Breast epithelium (tissue), 4 donors: ENCODE measurements around the gene RGP1. TPM values are rescaled to one million over a fixed set of nuclear protein-coding genes. Genes with fewer than 3 reads are reported as not detected.

ENCODE experiments used
- DNase-seq, 2 donors: peaks; one replicate each; pipeline ENCODE4 v3.0.0-alpha.2; 2019; ENCODE audit warnings: low spot score in 2 of 2
- H3K27ac ChIP-seq, 2 donors: fragments of 200-600 bp; sonication (generic) in 1 of 2; one replicate each; pipeline ENCODE4 v1.5.1; 2016 to 2019; ENCODE audit warnings: mild to moderate bottlenecking in 1 of 2
- H3K27me3 ChIP-seq, 2 donors: fragments of 200-600 bp; sonication (generic) in 1 of 2; one replicate each; pipeline versions ENCODE4 v1.5.1 to v1.6.0; 2017 to 2019; ENCODE audit warnings: control low read depth in 1 of 2, mild to moderate bottlenecking in 1 of 2
- H3K36me3 ChIP-seq: fragments of 200-600 bp; one replicate; pipeline ENCODE4 v1.5.1; 2019
- H3K4me1 ChIP-seq, 2 donors: fragments of 200-600 bp; sonication (generic); one replicate each; pipeline ENCODE4 v1.5.1; 2016 to 2019; ENCODE audit warnings: control low read depth in 1 of 2
- H3K4me3 ChIP-seq, 3 donors: fragments of 200-600 bp; sonication (generic); 1 replicate in 2 of 3; 2 replicates in 1 of 3; pipeline ENCODE4 v1.5.1; 2016 to 2019; ENCODE audit warnings: mild to moderate bottlenecking in 3 of 3, moderate library complexity in 2 of 3
- H3K9me3 ChIP-seq, 2 donors: fragments of 200-600 bp; sonication (generic) in 1 of 2; one replicate each; pipeline ENCODE4 v1.5.1; 2016 to 2019; ENCODE audit warnings: control low read depth in 1 of 2
- POLR2A ChIP-seq: fragments of 450-650 bp; IDR thresholded peaks from one replicate; pipeline ENCODE4 v1.6.1; 2016; ENCODE audit warnings: antibody characterized with exemption, mild to moderate bottlenecking, moderate library complexity
- POLR2AphosphoS5 ChIP-seq, 3 donors: sonication (generic); formaldehyde crosslinking; IDR thresholded peaks; one replicate each; pipeline ENCODE4 v1.6.1; 2017; ENCODE audit warnings: antibody characterized with exemption in 3 of 3
- intact Hi-C: fragments of 100-400 bp; cut with DNase I; formaldehyde crosslinking; loops from one replicate; pipeline ENCODE4 v1.15.1; 2023; ENCODE audit warnings: low total_unique reads
- total RNA-seq, 3 donors: library from RNA; depleted of rRNA; stranded (reverse); fragments of >200 nt; gene quantifications; one replicate each; pipeline ENCODE4 v1.1.0, GENCODE V29; 2016
- TF ChIP-seq, protein P1 (sequence below), 3 donors: fragments of 450-650 bp; IDR thresholded peaks; one replicate each; pipeline ENCODE4 v1.5.1; 2016 to 2017; ENCODE audit warnings: antibody characterized with exemption in 3 of 3, mild to moderate bottlenecking in 3 of 3, moderate library complexity in 3 of 3

The RGP1 gene
- total RNA-seq, 3 donors from 2014 or later, result 16.7 to 20.1 (median 17.4) TPM

DNA sequence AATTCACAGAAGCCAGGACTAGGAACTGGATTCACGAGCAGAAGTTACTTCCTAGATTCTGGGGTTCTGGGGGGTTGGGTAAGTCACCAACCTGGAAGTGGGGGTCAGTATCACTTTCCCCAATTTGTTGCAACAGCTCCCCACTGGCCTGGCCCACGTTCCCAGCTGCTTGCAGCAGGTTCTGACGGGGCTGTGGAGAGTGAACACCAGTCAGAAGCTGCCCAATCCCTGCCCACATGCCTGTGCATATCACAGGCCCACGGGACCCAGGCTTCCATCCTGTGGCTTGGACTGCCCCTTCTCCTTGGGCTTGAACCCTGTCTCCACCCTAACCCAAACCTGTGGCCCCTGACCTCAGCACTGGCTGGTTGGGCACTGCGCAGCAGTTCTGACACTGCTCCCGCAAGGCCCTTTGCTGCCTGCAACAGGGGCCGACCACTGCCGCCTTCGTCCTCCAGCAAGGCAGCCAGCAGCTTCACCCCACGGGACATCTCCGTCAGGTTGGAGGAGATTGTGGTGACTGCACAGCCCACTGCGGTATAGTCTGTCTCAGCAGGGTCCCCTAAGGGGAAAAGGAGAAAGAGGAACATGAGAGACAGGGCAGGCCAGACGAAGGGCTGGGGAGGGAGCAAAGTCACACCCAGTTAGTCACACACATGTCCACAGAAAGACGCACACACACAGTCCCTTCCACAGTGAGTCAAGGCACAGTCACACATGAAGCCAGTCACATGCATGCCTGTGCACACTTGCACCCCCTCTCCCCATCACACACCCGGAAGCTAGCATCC lies 30.2 kb upstream of the RGP1 start:
- TF ChIP-seq POLR2AphosphoS5 (IDR thresholded peaks at IDR 0.05) (no peak), POLR2A (no peak)
- TF ChIP-seq, protein P1, sequence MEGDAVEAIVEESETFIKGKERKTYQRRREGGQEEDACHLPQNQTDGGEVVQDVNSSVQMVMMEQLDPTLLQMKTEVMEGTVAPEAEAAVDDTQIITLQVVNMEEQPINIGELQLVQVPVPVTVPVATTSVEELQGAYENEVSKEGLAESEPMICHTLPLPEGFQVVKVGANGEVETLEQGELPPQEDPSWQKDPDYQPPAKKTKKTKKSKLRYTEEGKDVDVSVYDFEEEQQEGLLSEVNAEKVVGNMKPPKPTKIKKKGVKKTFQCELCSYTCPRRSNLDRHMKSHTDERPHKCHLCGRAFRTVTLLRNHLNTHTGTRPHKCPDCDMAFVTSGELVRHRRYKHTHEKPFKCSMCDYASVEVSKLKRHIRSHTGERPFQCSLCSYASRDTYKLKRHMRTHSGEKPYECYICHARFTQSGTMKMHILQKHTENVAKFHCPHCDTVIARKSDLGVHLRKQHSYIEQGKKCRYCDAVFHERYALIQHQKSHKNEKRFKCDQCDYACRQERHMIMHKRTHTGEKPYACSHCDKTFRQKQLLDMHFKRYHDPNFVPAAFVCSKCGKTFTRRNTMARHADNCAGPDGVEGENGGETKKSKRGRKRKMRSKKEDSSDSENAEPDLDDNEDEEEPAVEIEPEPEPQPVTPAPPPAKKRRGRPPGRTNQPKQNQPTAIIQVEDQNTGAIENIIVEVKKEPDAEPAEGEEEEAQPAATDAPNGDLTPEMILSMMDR (IDR thresholded peaks at IDR 0.05), result no peak

DNA sequence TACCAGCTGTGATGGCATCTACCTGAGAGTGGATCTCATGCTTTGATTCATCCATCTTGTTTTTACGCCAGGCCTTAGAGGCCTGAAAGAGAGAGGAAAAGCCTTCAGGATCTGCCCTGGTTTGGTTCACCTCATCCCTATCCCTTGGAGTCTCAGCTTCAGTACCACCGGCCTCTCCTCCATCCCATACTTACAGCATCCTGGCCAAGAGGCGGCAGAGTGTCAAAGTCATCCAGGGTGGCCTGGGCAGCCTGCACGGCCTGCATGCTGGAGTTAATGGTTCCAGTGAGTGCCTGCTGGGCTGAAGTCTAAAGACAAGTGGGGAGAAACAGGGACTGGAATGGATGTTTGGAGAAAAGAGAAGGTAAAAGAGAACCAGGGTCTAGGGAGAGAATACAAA lies 29.5 kb upstream of the RGP1 start:
- DNase-seq, result no peak
- no peak for TF ChIP-seq POLR2AphosphoS5 (IDR thresholded peaks at IDR 0.05)
- Histone ChIP-seq H3K27me3 (no peaks in the 10 kb centered on the region), H3K4me1 (no peaks in the 10 kb centered on the region), H3K9me3 (no peaks in the 10 kb centered on the region), H3K36me3 (peaks cover 20% of the 10 kb centered on the region), H3K27ac (no peak overlapping the region), H3K4me3 (no peak overlapping the region)
- intact Hi-C loops, result no loop called here

More for the DNA sequence above, 30.2 kb upstream of the RGP1 start:
- no peak for DNase-seq
- Histone ChIP-seq H3K4me1 (no peaks in the 10 kb centered on the region), H3K4me3 (no peak overlapping the region), H3K36me3 (peaks cover 23% of the 10 kb centered on the region), H3K9me3 (no peaks in the 10 kb centered on the region), H3K27ac (no peak overlapping the region), H3K27me3 (no peaks in the 10 kb centered on the region)
- intact Hi-C loops, result no loop called here

DNA sequence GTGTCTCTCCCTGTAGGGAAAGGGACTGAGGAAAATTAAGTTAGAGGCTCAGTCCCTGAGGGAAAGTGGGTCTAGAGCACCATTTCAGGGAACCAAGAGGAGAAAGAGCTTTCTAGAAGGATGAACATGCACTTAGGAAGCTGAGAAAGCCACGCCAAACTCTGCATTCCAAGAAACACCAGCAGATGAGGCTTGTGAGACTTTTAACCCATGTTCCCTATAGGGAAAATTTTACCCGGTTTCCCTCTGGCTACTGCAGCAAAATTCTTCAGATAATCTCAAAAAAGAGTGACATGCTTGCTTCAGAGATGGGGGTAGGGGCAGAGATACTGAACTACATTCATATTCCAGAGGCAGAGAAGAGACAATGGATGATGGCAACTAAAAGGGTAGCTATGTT lies 25.7 kb upstream of the RGP1 start:
- TF ChIP-seq, protein P1 (IDR thresholded peaks at IDR 0.05), result no peak
- TF ChIP-seq POLR2AphosphoS5 (IDR thresholded peaks at IDR 0.05) (no peak), POLR2A (no peak)
- peaks cover 23% of the 10 kb centered on the region for H3K36me3 ChIP-seq
- H3K4me3 ChIP-seq, result no peak overlapping the region
- H3K4me1 ChIP-seq, result peaks cover 6 to 14% of the 10 kb centered on the region in 2 donors
- no peak for DNase-seq
- H3K27me3 ChIP-seq, result no peaks in the 10 kb centered on the region
- no peak overlapping the region for H3K27ac ChIP-seq
- intact Hi-C loops, result no loop called here
- no peaks in the 10 kb centered on the region for H3K9me3 ChIP-seq

DNA sequence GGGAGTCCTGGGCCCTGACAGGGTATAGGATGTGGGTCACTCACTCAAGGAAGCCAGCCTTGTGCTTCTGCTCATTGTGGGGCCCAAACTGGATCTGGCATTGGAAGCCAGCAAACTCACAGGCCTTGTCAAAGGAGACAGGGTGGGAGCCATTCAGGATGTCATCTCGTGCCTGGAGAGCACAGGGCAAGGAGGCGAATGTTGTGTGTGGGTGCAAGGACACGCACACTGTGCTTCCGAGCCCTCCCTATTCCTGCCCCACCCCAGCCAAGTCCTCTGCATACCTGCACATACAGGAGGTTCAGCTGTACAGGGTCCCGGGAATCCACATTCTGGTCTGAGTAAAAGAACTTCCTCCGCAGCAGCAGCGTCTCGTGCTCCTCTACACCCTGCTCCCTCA lies 25.2 kb upstream of the RGP1 start:
- no peaks in the 10 kb centered on the region for H3K27me3 ChIP-seq
- H3K4me3 ChIP-seq, result no peak overlapping the region
- H3K27ac ChIP-seq, result no peak overlapping the region
- peaks cover 20% of the 10 kb centered on the region for H3K36me3 ChIP-seq
- DNase-seq, result no peak
- TF ChIP-seq, protein P1 (IDR thresholded peaks at IDR 0.05), result no peak
- TF ChIP-seq POLR2A (no peak), POLR2AphosphoS5 (IDR thresholded peaks at IDR 0.05) (no peak)
- intact Hi-C loops, result no loop called here
- peaks cover 6 to 17% of the 10 kb centered on the region in 2 donors for H3K4me1 ChIP-seq
- H3K9me3 ChIP-seq, result no peaks in the 10 kb centered on the region

DNA sequence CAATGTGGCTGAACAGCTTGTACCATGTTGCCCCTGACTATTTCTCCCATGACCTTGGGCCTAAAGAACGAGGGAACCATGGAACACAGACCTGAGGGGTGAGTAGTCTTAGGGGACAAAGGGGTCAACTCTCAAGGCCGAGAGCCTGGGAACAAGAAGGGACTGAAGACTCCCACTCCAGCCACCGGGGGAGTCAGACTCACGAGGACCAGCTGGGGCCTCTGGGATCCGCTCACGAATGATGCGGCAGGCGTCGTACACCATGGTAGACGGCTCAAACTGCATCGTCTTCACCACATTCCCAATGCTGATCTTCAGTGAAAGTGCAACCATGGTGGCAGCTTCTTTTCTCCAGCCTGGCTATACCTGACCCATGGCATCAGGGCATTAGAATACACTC lies 23.7 kb upstream of the RGP1 start:
- no peak for DNase-seq
- peaks cover 13 to 17% of the 10 kb centered on the region in 2 donors for H3K4me1 ChIP-seq

More for the DNA sequence above, 23.7 kb upstream of the RGP1 start:
- intact Hi-C loops, result no loop called here
- no peak overlapping the region for H3K27ac ChIP-seq
- H3K9me3 ChIP-seq, result no peaks in the 10 kb centered on the region
- no peaks in the 10 kb centered on the region for H3K27me3 ChIP-seq
- H3K4me3 ChIP-seq, result no peak overlapping the region
- TF ChIP-seq POLR2AphosphoS5 (IDR thresholded peaks at IDR 0.05), result no peak
- TF ChIP-seq, protein P1 (IDR thresholded peaks at IDR 0.05), result no peak
- TF ChIP-seq POLR2A, result no peak
- H3K36me3 ChIP-seq, result peaks cover 10% of the 10 kb centered on the region
